NCI-H226 (cell line): ENCODE results near the gene CCDC121.

Experiments
- DNase-seq: peaks from one replicate; pipeline ENCODE4 v3.0.0-alpha.2; 2015

The CCDC121 gene

DNA sequence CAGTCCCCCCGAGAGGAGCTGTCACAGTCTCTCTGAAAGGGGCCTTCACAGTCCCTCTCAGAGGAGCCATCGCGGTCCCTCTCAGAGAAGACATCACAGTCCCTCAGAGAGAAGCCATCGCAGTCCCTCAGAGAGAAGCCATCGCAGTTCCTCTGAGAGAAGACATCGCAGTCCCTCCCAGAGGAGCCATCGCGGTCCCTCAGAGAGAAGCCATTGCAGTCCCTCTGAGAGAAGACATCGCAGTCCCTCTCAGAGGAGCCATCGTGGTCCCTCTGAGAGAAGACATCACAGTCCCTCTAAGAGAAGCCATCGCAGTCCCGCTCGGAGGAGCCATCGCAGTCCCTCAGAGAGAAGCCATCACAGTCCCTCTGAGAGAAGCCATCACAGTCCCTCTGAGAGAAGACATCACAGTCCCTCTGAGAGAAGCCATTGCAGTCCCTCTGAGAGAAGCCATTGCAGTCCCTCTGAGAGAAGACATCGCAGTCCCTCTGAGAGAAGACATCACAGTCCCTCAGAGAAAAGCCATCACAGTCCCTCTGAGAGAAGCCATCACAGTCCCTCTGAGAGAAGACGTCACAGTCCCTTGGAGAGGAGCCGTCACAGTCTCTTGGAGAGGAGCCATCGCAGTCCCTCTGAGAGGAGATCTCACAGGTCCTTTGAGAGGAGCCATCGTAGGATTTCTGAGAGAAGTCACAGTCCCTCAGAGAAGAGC is 47.2 kb downstream of the CCDC121 start:
- no peak for DNase-seq
